ENCODE data around the gene C5orf24.
"Not testable (repeated sequence)": the region's sequence is repeated elsewhere in the genome, so short reads cannot be mapped to it uniquely, and the experiment has no call there.

C5orf24 gene

GRCh38 chr5:134845852-134846640, at the start of gene C5orf24:
Gene C5orf24, plus strand, starts transcription at chr5:134845968. Its CDS starts 8,933 bp downstream, at chr5:134854901.
- DNase-seq (ENCODE audit: low read depth): peak; percentile 88

- no peak for DNase-seq (ENCODE audit: low read depth)
Observed at GRCh38 chr5:134798468-134798867, 47.3 kb upstream of the C5orf24 start.

- no peak for DNase-seq (ENCODE audit: low read depth)
Observed at GRCh38 chr5:134803821-134804220, 41.9 kb upstream of the C5orf24 start.

GRCh38 chr5:134813407-134813806, 32.4 kb upstream of the C5orf24 start:
- no peak for DNase-seq (ENCODE audit: low read depth)

- DNase-seq (ENCODE audit: low read depth): no peak
Observed at GRCh38 chr5:134813827-134814226, 31.9 kb upstream of the C5orf24 start.

GRCh38 chr5:134817006-134817405, 28.8 kb upstream of the C5orf24 start:
- no peak for DNase-seq (ENCODE audit: low read depth)

GRCh38 chr5:134818776-134819175, 27.0 kb upstream of the C5orf24 start:
- DNase-seq (ENCODE audit: low read depth): no peak

GRCh38 chr5:134819407-134819963, 26.3 kb upstream of the C5orf24 start:
- DNase-seq (ENCODE audit: low read depth): no peak

- DNase-seq (ENCODE audit: low read depth): no peak
Observed at GRCh38 chr5:134821841-134822240, 23.9 kb upstream of the C5orf24 start.

GRCh38 chr5:134824681-134825080, 21.1 kb upstream of the C5orf24 start:
- DNase-seq (ENCODE audit: low read depth): no peak

- DNase-seq (ENCODE audit: low read depth): no peak
Observed at GRCh38 chr5:134825212-134825611, 20.6 kb upstream of the C5orf24 start.

- DNase-seq (ENCODE audit: low read depth): no peak
Observed at GRCh38 chr5:134833340-134834032, 12.3 kb upstream of the C5orf24 start.

- DNase-seq (ENCODE audit: low read depth): no peak
Observed at GRCh38 chr5:134835623-134836022, 10.1 kb upstream of the C5orf24 start.

GRCh38 chr5:134837530-134838181, 8.1 kb upstream of the C5orf24 start:
- DNase-seq (ENCODE audit: low read depth): no peak

GRCh38 chr5:134838361-134838760, 7.4 kb upstream of the C5orf24 start:
- DNase-seq (ENCODE audit: low read depth): not testable (repeated sequence)

GRCh38 chr5:134840811-134841210, 5.0 kb upstream of the C5orf24 start:
- DNase-seq (ENCODE audit: low read depth): no peak

- DNase-seq (ENCODE audit: low read depth): no peak
Observed at GRCh38 chr5:134844252-134844651, 1.5 kb upstream of the C5orf24 start.

GRCh38 chr5:134845335-134845851, 375 bp upstream of the C5orf24 start:
- no peak for DNase-seq (ENCODE audit: low read depth)

- no peak for DNase-seq (ENCODE audit: low read depth)
Observed at GRCh38 chr5:134846641-134846960, 833 bp downstream of the C5orf24 start.

GRCh38 chr5:134849434-134849933, 3.7 kb downstream of the C5orf24 start:
- not testable (repeated sequence) for DNase-seq (ENCODE audit: low read depth)

GRCh38 chr5:134851307-134851923, 5.6 kb downstream of the C5orf24 start:
- DNase-seq (ENCODE audit: low read depth): no peak

GRCh38 chr5:134856465-134856864, 10.7 kb downstream of the C5orf24 start:
- not testable (repeated sequence) for DNase-seq (ENCODE audit: low read depth)

Data from activated T-helper 9 cell treated with anti-CD3 and anti-CD28 coated beads, Interleukin-2, amount 50 U/mL, for 16 hours (primary cell).